ENCODE results near the gene PEX5L.

DNA sequence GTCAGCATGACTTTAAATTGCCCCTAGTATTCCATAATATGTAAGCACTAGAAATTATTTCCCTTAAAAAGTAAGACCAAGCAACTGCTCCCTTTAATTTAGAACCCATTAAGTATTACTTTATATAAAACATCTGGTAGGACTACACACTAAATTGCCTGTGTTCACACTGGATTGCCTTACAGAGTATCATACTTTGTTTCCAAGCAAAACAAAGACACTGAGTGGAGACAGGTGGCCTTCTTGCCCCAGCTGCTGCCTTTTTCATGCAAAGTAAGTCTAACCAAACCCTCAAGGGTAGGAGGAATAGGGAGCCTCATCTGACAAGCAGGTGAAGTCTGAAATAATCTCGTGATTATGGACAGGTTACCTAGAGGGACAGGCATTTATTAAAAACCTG, 87.3 kb downstream of the PEX5L start:
- TF ChIP-seq, protein P1, sequence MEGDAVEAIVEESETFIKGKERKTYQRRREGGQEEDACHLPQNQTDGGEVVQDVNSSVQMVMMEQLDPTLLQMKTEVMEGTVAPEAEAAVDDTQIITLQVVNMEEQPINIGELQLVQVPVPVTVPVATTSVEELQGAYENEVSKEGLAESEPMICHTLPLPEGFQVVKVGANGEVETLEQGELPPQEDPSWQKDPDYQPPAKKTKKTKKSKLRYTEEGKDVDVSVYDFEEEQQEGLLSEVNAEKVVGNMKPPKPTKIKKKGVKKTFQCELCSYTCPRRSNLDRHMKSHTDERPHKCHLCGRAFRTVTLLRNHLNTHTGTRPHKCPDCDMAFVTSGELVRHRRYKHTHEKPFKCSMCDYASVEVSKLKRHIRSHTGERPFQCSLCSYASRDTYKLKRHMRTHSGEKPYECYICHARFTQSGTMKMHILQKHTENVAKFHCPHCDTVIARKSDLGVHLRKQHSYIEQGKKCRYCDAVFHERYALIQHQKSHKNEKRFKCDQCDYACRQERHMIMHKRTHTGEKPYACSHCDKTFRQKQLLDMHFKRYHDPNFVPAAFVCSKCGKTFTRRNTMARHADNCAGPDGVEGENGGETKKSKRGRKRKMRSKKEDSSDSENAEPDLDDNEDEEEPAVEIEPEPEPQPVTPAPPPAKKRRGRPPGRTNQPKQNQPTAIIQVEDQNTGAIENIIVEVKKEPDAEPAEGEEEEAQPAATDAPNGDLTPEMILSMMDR (IDR thresholded peaks at IDR 0.05) = no peak
- TF ChIP-seq POLR2A (IDR thresholded peaks at IDR 0.05) = no peak
